Keratinocyte (primary cell): ENCODE measurements around the gene RAB2B. TPM values are rescaled to one million over a fixed set of nuclear protein-coding genes. Genes with fewer than 3 reads are reported as not detected.

Source experiments
- DNase-seq: peaks from one replicate; pipeline ENCODE4 v3.0.0-alpha.2; 2011; ENCODE audit warnings: low read depth, missing footprints, low spot score
- FAIRE-seq: peaks from 2 replicates; lab custom pipeline; 2011; peaks lifted over from hg19 to GRCh38; lab: Jason Lieb, UNC
- H2AFZ ChIP-seq: 2 replicates; pipeline ENCODE4 v1.6.0; 2012; ENCODE audit warnings: low read length, control low read depth, inconsistent platforms; ENCODE audit not compliant: control insufficient read depth
- H3K27ac ChIP-seq: 2 replicates; pipeline ENCODE4 v1.5.1; 2011; ENCODE audit warnings: low read length; ENCODE audit not compliant: control insufficient read depth, insufficient read depth
- H3K27me3 ChIP-seq: 3 replicates; pipeline ENCODE4 v1.6.0; 2011; ENCODE audit warnings: low read length; ENCODE audit not compliant: control insufficient read depth, insufficient read depth; ENCODE audit errors: extremely low read depth
- H3K36me3 ChIP-seq, 2 experiments: 2 replicates in 1 of 2; 3 replicates in 1 of 2; pipeline ENCODE4 v1.5.1; 2011; ENCODE audit warnings: low read length in 2 of 2, mild to moderate bottlenecking in 1 of 2; ENCODE audit not compliant: control insufficient read depth in 2 of 2, insufficient read depth in 2 of 2; ENCODE audit errors: extremely low read depth in 1 of 2
- H3K4me1 ChIP-seq: 3 replicates; pipeline ENCODE4 v1.5.1; 2011; ENCODE audit warnings: low read length; ENCODE audit not compliant: control insufficient read depth, insufficient read depth; ENCODE audit errors: extremely low read depth
- H3K4me2 ChIP-seq: 3 replicates; pipeline ENCODE4 v1.6.0; 2011; ENCODE audit warnings: low read depth, low read length; ENCODE audit not compliant: control insufficient read depth, insufficient read depth; ENCODE audit errors: extremely low read depth
- H3K4me3 ChIP-seq, 3 experiments: fragments of 200-600 bp in 1 of 3; sonication (generic) in 1 of 3; 2 replicates in 2 of 3; 3 replicates in 1 of 3; pipeline ENCODE4 v1.5.1; 2011 to 2016; ENCODE audit warnings: low read length in 3 of 3, mild to moderate bottlenecking in 3 of 3, control low read depth in 2 of 3, inconsistent platforms in 1 of 3, low read depth in 1 of 3, mixed read lengths in 1 of 3, mixed run types in 1 of 3, moderate library complexity in 1 of 3; ENCODE audit not compliant: control insufficient read depth in 2 of 3, insufficient read depth in 2 of 3; ENCODE audit errors: extremely low read depth in 1 of 3
- H3K79me2 ChIP-seq: 2 replicates; pipeline ENCODE4 v1.6.0; 2012; ENCODE audit warnings: low read length; ENCODE audit not compliant: control insufficient read depth, insufficient read depth
- H3K9ac ChIP-seq: 3 replicates; pipeline ENCODE4 v1.6.0; 2011; ENCODE audit warnings: low read length; ENCODE audit not compliant: control insufficient read depth, insufficient read depth; ENCODE audit errors: extremely low read depth
- H3K9me1 ChIP-seq: 3 replicates; pipeline ENCODE4 v1.6.0; 2011; ENCODE audit warnings: low read length; ENCODE audit not compliant: control insufficient read depth, insufficient read depth; ENCODE audit errors: extremely low read depth
- H3K9me3 ChIP-seq: 2 replicates; pipeline ENCODE4 v1.5.1; 2012; ENCODE audit warnings: low read depth, low read length; ENCODE audit not compliant: control insufficient read depth
- H4K20me1 ChIP-seq: 3 replicates; pipeline ENCODE4 v1.6.0; 2011; ENCODE audit warnings: low read length; ENCODE audit not compliant: control insufficient read depth, insufficient read depth; ENCODE audit errors: extremely low read depth
- EZH2 ChIP-seq: IDR thresholded peaks from one replicate; pipeline ENCODE4 v1.6.1; 2012; ENCODE audit warnings: inconsistent platforms, mild to moderate bottlenecking, low read length, moderate library complexity
- dilution Hi-C: fragments of 300-500 bp; cut with MboI; formaldehyde crosslinking; loops from one replicate; pipeline ENCODE4 v1.7.0; 2020; ENCODE audit warnings: low sequenced_read_pairs; ENCODE audit not compliant: extremely low pct_ligation_motif_present
- polyA plus RNA-seq, 5 experiments: library from polyadenylated mRNA; depleted of rRNA in 3 of 5; stranded (reverse) in 3 of 5; stranded (forward) in 1 of 5; unstranded in 1 of 5; fragments of >200 nt; gene quantifications; 1 replicate in 1 of 5; 2 replicates in 3 of 5; 3 replicates in 1 of 5; pipeline versions ENCODE4 v1.2.1 to v1.2.3, GENCODE V29; 2011 to 2012; ENCODE audit warnings: missing spikeins in 2 of 5, low read depth in 1 of 5, low replicate concordance in 1 of 5
- TF ChIP-seq, protein P1 (sequence below), 3 experiments: IDR thresholded peaks in 1 of 3; conservative IDR thresholded peaks in 1 of 3; optimal IDR thresholded peaks in 1 of 3; 2 replicates in 2 of 3; 3 replicates in 1 of 3; pipeline versions ENCODE3 to v1.5.1; 2011; ENCODE audit warnings: low read length in 3 of 3, mild to moderate bottlenecking in 3 of 3, moderate library complexity in 2 of 3, control low read depth in 1 of 3, inconsistent platforms in 1 of 3; ENCODE audit not compliant: insufficient read depth in 2 of 3; ENCODE audit errors: extremely low read depth in 1 of 3

The RAB2B gene
- polyA plus RNA-seq, 1 donor (not counting 4 experiments of a cell fraction or from before 2014, with no cell fraction given): 18.3 TPM

DNA sequence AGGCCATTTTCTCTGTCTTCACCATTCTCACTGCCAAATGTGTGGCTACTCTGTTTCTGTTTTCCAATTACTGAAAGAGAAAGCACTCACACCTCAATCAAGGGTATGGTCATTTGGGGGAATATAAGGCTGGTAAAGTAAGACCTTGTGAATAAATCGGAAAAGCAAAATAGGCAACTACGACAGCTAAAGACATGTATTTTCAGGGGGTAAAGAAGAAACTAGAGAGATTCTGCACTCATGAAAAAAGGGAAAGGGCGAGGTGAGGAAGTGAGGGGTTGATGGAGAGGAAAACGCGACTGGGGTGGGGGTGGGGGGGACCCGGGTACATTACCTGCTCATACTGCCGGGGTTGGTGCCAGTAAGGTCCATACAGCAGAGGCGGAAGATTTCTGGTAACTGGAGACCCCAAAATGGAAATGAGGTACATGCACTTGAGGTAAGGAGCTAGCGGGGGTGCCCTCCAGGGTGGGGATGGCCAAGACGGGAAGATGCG is 40.1 kb downstream of the RAB2B start:
- Histone ChIP-seq H3K36me3 (no peaks in the 10 kb centered on the region), H3K4me3 (peak overlapping the region; percentile 79 to 96 (median 91)), H3K4me2 (peak overlapping the region; percentile 99), H3K4me1 (peaks cover 19% of the 10 kb centered on the region), H2AFZ (peak overlapping the region; percentile 87), H3K27me3 (no peaks in the 10 kb centered on the region), H3K9ac (peak overlapping the region; percentile 92), H3K9me1 (no peaks in the 10 kb centered on the region), H3K79me2 (peaks cover 87% of the 10 kb centered on the region), H4K20me1 (no peaks in the 10 kb centered on the region), H3K27ac (peak overlapping the region; percentile 94), H3K9me3 (no peaks in the 10 kb centered on the region)
- FAIRE-seq (no peak), DNase-seq (no peak)
- dilution Hi-C loops: no loop called here
- TF ChIP-seq, protein P1, sequence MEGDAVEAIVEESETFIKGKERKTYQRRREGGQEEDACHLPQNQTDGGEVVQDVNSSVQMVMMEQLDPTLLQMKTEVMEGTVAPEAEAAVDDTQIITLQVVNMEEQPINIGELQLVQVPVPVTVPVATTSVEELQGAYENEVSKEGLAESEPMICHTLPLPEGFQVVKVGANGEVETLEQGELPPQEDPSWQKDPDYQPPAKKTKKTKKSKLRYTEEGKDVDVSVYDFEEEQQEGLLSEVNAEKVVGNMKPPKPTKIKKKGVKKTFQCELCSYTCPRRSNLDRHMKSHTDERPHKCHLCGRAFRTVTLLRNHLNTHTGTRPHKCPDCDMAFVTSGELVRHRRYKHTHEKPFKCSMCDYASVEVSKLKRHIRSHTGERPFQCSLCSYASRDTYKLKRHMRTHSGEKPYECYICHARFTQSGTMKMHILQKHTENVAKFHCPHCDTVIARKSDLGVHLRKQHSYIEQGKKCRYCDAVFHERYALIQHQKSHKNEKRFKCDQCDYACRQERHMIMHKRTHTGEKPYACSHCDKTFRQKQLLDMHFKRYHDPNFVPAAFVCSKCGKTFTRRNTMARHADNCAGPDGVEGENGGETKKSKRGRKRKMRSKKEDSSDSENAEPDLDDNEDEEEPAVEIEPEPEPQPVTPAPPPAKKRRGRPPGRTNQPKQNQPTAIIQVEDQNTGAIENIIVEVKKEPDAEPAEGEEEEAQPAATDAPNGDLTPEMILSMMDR (optimal IDR thresholded peaks at IDR 0.05 in 1 of 3, IDR thresholded peaks at IDR 0.05 in 1 of 3, conservative IDR thresholded peaks at IDR 0.05 in 1 of 3; ENCODE audit: extremely low read depth in 1 of 3, insufficient read depth in 2 of 3, low read length in 3 of 3): no peak
- no peak for TF ChIP-seq EZH2

DNA sequence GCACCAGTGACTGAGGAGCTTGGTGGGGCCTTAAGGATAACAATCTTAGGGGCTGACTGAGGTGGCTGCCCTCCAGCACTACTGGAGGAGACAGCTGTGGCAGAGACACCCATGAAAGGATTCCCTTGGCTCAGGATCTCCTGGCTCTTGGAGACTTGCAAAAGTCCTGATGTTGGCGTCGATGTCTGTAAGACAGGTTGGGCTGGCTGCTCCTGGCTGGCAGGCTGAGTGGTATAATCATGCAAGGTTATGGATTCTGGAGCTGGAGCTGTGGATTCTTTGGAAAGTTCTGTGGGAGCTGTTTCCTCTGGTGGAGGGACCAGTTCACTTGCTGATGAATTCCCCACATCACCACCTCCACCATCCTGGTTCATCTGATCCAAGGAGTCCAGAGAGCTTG is 45.6 kb downstream of the RAB2B start:
- H3K27ac ChIP-seq: no peak overlapping the region
- dilution Hi-C loops: no loop called here
- H3K36me3 ChIP-seq: peaks cover 26 to 35% of the 10 kb centered on the region in 2 experiments
- H3K4me1 ChIP-seq: peaks cover 9% of the 10 kb centered on the region
- H3K9me1 ChIP-seq: no peaks in the 10 kb centered on the region
- no peaks in the 10 kb centered on the region for H3K27me3 ChIP-seq
- no peak for TF ChIP-seq EZH2
- TF ChIP-seq, protein P1 (optimal IDR thresholded peaks at IDR 0.05 in 1 of 3, IDR thresholded peaks at IDR 0.05 in 1 of 3, conservative IDR thresholded peaks at IDR 0.05 in 1 of 3; ENCODE audit: extremely low read depth in 1 of 3, insufficient read depth in 2 of 3, low read length in 3 of 3): no peak
- H4K20me1 ChIP-seq: peaks cover 6% of the 10 kb centered on the region
- peaks cover 63% of the 10 kb centered on the region for H3K79me2 ChIP-seq
- H3K4me2 ChIP-seq: no peak overlapping the region
- H2AFZ ChIP-seq: no peak overlapping the region
- no peak overlapping the region for H3K9ac ChIP-seq
- no peak for DNase-seq
- no peak overlapping the region for H3K4me3 ChIP-seq
- no peaks in the 10 kb centered on the region for H3K9me3 ChIP-seq
- no peak for FAIRE-seq
